Glutamatergic neuron (in vitro differentiated cells): ENCODE measurements around the gene UQCRC2. TPM values are rescaled to one million over a fixed set of nuclear protein-coding genes. Genes with fewer than 3 reads are reported as not detected.

Experiments used
- DNase-seq: peaks from one replicate; pipeline ENCODE4 v3.0.0; 2022
- H3K27ac Mint-ChIP-seq: one replicate; pipeline ENCODE4 v1.8.0; 2020; ENCODE audit warnings: mild to moderate bottlenecking, mixed read lengths, inconsistent platforms; ENCODE audit not compliant: unreplicated experiment
- H3K27me3 Mint-ChIP-seq: one replicate; pipeline ENCODE4 v1.8.0; 2020; ENCODE audit warnings: mild to moderate bottlenecking, moderate library complexity, mixed read lengths, inconsistent platforms; ENCODE audit not compliant: unreplicated experiment
- H3K36me3 Mint-ChIP-seq: one replicate; pipeline ENCODE4 v1.8.0; 2020; ENCODE audit warnings: mild to moderate bottlenecking, mixed read lengths, inconsistent platforms; ENCODE audit not compliant: unreplicated experiment
- H3K4me1 Mint-ChIP-seq: one replicate; pipeline ENCODE4 v1.8.0; 2020; ENCODE audit warnings: mild to moderate bottlenecking, low read depth, mixed read lengths, inconsistent platforms; ENCODE audit not compliant: unreplicated experiment
- H3K4me3 Mint-ChIP-seq: one replicate; pipeline ENCODE4 v1.8.0; 2020; ENCODE audit warnings: mild to moderate bottlenecking, mixed read lengths, inconsistent platforms; ENCODE audit not compliant: unreplicated experiment
- H3K9me3 Mint-ChIP-seq: one replicate; pipeline ENCODE4 v1.8.0; 2020; ENCODE audit warnings: mild to moderate bottlenecking, moderate library complexity, mixed read lengths, inconsistent platforms; ENCODE audit not compliant: unreplicated experiment
- CTCF ChIP-seq: fragments of 200-600 bp; sonication (generic); IDR thresholded peaks from one replicate; pipeline ENCODE4 v1.5.0; 2021; ENCODE audit not compliant: partially characterized antibody, unreplicated experiment
- total RNA-seq: library from RNA; stranded (reverse); fragmentation: NEBNext Ultra II Directional; extraction: Animal tissue kit (Norgen Biotek cat#: 25700); gene quantifications from one replicate; pipeline ENCODE4 v1.2.1, GENCODE V29; 2021; ENCODE audit not compliant: unreplicated experiment

The UQCRC2 gene
- total RNA-seq, 1 donor from 2014 or later, result 193 TPM

DNA sequence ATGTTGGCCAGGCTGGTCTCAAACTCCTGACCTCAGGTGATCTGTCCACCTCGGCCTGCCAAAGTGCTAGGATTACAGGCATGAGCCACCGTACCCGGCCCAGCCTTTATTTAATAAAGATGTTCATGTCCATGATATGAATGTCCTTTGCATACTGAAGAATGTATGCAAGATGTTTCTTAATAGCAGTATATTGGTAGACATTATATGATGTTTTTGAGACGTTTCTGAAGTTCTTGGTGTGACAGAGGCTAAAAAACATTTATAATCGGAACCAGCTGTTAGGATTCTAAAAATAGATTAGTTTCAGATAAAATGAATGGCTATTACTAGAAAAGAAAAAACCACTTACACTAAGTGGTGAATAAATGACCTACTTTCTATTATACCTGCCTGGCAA is 36.0 kb downstream of the UQCRC2 start:
- no peak for DNase-seq
- no peak for TF ChIP-seq CTCF
- H3K27me3 Mint-ChIP-seq, result peaks cover 4% of the 10 kb centered on the region
- no peaks in the 10 kb centered on the region for H3K4me1 Mint-ChIP-seq
- H3K4me3 Mint-ChIP-seq, result no peak overlapping the region
- H3K27ac Mint-ChIP-seq, result no peak overlapping the region
- H3K36me3 Mint-ChIP-seq, result no peaks in the 10 kb centered on the region
- H3K9me3 Mint-ChIP-seq, result no peaks in the 10 kb centered on the region

- no peaks in the 10 kb centered on the region for H3K9me3 Mint-ChIP-seq
- TF ChIP-seq CTCF, result no peak
- no peaks in the 10 kb centered on the region for H3K4me1 Mint-ChIP-seq
- DNase-seq, result no peak
- H3K27me3 Mint-ChIP-seq, result peaks cover 4% of the 10 kb centered on the region
- H3K4me3 Mint-ChIP-seq, result no peak overlapping the region
- no peak overlapping the region for H3K27ac Mint-ChIP-seq
- H3K36me3 Mint-ChIP-seq, result no peaks in the 10 kb centered on the region
Observed at GRCh38 chr16:21989751-21990150, 36.6 kb downstream of the UQCRC2 start.

DNA sequence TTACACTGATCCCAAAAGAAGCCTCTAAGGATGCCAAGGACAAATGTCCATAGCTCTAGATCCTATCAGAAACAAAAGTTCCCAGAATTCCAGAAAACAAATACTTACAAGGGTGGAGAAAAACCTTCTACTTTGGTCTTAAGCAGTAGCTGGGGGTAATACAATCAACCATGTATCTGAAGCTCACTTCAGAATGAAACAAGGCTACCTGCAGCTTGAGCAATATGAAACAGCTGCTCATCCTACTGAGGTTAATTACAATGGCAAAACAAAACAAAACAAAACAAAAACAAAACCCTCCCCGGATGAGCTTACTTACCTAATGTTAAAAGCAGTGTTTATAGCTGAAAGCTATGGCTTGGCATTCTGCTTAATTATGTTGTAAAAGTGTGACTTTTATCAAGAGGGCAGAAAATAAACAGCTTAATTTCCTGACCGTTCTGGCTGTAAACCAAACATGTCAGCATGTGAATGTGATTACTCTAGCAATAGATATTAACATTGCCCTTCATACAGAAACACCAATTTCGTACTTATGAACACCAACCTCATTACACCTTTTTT is 37.3 kb downstream of the UQCRC2 start:
- Mint-ChIP-seq H3K4me1 (no peaks in the 10 kb centered on the region), H3K4me3 (no peak overlapping the region), H3K27ac (no peak overlapping the region), H3K27me3 (peaks cover 4% of the 10 kb centered on the region), H3K36me3 (no peaks in the 10 kb centered on the region), H3K9me3 (no peaks in the 10 kb centered on the region)
- no peak for TF ChIP-seq CTCF
- no peak for DNase-seq

DNA sequence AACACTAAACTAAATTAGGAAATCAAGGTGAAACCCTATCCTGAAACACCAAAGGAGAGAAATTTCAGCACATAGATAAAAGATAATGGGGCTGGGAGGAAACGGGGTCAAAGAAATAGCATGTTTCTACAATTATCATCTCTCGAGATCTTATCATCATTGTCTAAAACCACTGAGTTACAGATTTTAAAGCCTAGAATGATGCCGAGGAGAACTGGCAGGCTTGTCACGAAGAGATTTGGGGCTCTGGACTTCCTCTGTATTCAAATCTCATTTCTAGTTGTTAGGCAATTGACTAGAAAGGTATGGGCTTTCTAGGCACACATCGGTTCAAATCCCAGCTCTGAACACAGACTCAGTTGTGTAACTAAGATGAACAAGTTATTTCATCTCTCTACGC is 38.5 kb downstream of the UQCRC2 start:
- H3K27me3 Mint-ChIP-seq, result peaks cover 4% of the 10 kb centered on the region
- H3K36me3 Mint-ChIP-seq, result no peaks in the 10 kb centered on the region
- no peaks in the 10 kb centered on the region for H3K4me1 Mint-ChIP-seq
- TF ChIP-seq CTCF, result no peak
- H3K9me3 Mint-ChIP-seq, result no peaks in the 10 kb centered on the region
- no peak overlapping the region for H3K27ac Mint-ChIP-seq
- DNase-seq, result no peak
- H3K4me3 Mint-ChIP-seq, result no peak overlapping the region

DNA sequence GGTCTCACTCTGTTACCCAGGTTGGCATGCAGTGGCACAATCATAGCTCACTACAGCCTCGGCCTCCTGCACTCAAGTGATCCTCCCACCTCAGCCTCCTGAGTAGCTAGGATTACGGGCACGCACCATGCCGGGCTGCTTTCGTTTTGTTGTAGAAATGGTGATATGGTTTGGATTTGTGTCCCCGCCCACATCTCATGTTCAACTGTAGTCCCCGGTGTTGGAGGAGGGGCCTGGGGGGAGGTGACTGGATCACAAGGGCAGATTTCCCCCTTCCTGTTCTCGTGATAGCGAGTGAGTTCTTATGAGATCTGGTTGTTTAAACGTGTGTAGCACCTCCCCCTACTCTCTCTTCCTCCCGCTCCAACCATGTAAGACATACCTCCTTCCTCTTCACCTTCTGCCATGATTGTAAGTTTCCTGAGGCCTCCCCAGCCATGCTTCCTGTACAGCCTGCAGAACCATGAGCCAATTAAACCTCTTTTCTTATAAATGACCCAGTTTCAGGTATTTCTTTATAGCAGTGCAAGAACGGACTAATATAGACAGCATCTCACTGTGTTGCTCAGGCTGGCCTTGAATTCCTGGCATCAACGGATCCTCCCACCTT is 41.8 kb downstream of the UQCRC2 start:
- no peaks in the 10 kb centered on the region for H3K27me3 Mint-ChIP-seq
- no peak overlapping the region for H3K4me3 Mint-ChIP-seq
- no peaks in the 10 kb centered on the region for H3K4me1 Mint-ChIP-seq
- no peaks in the 10 kb centered on the region for H3K9me3 Mint-ChIP-seq
- no peak for TF ChIP-seq CTCF
- no peaks in the 10 kb centered on the region for H3K36me3 Mint-ChIP-seq
- H3K27ac Mint-ChIP-seq, result no peak overlapping the region
- DNase-seq, result no peak
